HuH-7.5 (cell line): ENCODE measurements around the gene GRIK4.
A peak's percentile ranks its signal among the peaks of the same experiment; 100 is the strongest.

ENCODE experiments used
- DNase-seq: peaks from one replicate; pipeline ENCODE4 v3.0.0; 2011; ENCODE audit warnings: low spot score

Gene GRIK4

DNA sequence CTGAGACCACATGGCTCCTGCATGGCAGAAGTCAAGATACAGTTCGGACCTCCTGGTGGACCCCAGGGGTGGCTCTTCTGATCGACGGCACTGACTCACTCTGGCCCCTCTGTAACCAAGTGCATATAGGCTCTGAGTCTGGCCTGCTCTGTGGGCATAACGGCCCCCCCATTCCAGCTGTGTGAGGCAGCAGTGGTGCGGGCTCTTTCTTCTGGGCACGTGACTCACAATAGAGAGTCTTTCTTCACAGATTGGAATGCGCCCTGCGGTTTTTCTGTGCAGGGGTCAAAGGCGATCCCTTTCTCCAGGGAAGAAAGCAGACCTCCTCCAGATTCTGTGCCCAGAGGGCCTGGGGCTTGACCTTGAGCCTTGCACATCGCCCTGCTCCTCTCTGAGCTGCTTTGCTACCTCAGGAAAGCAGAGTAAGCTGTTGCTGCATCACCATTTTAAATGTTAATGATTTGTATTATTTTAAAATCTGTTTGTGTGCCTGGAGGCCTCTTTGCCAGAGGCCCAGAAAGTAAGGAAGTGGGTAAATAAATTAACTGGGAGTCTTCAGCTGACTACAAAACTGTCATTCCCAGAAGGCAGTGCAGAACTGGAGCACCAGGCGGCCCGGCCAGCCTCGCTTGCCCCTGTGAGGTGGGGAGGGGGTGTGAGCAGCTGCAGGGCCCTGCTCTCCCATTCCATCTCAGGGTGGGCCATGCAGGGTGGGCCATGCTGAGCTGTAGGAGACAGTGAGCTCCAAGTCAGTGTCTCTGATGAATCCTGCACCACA is 199.0 kb downstream of the GRIK4 start:
- DNase-seq: no peak

GRCh38 chr11:120712014-120712413 is 200.5 kb downstream of the GRIK4 start:
- DNase-seq: no peak

DNA sequence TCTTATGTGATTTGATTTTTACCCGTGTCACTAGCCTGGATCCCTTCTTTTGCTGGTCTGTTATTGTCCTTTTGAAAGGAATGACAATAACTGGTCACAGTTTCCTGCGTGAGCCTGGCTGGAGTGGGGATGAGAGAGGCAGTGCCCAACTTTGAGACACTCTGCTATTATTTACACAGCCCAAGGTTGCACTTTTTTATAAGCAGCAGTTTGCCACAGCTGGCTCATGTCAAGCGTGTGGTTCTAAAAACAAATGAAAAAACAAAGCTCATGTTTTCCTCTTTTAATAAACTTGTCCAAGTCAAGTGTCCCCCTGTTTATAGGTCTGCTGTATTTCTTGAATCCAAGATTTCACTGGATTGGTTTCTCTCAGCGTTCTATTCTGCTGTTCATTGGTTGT is 201.3 kb downstream of the GRIK4 start:
- DNase-seq: no peak

- DNase-seq: no peak
Measured at GRCh38 chr11:120713296-120713695, 201.7 kb downstream of the GRIK4 start.

- no peak for DNase-seq
Measured at GRCh38 chr11:120714438-120714837, 202.9 kb downstream of the GRIK4 start.

DNA sequence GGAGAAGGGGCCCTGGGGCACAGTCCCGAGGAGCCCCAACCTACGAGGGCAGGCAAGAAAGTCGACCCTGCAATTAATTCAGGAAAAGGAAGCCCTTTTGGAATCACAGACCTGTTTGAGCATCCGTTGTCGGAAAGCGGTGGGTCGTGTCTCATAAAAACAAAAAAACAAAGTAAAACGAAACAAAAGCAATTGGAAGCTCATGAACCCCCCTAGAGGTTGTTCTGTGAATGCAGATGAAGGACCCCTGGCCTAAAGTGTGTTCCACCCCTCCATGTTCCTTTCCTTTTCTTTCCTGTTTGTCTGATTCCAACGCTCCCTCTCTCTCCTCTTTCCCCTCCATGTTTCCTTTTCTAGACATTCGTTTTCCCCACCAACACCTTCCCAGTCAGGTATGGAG is 203.7 kb downstream of the GRIK4 start:
- DNase-seq: peak; percentile 20

- DNase-seq: no peak
Measured at GRCh38 chr11:120717042-120717441, 205.5 kb downstream of the GRIK4 start.

DNA sequence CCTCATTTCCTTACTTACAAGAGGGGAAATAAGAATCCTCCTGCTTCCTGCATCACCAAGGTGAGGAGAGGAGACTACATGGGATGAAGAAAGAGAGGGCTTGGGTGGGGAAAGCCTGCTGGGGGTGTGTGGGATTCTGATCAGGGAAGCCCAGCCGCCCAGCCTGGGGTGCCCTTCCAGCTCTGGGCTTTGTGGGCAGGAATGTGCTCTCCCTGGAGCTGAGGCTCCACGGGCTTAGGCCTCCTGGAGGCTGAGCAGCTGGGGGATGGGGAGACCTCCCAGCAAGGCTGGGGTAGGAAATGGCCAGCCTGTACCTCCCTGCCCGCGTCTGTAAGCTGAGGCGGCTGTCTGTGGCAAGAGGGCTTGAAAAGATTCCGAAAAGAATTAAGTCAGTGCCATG is 206.1 kb downstream of the GRIK4 start:
- no peak for DNase-seq

DNA sequence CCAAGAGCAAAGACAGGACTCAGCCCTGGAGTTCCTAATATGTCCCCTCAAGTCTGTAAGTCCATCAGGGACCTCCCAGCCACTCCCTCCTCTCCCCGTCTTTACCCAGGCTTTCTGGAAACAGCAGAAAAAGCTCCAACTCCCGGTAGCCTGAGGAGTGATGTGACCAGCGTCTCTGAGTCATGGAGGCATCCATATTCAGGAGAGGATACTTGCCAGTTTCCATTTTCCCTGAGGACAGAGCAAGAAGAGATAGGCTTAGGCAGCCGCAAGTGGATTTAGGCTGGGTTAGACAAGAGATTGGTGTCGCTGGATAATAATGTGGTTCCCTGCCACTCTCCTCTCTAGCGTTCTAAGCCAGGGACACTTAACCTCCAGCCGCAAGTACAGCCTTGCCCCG is 206.6 kb downstream of the GRIK4 start:
- no peak for DNase-seq

DNA sequence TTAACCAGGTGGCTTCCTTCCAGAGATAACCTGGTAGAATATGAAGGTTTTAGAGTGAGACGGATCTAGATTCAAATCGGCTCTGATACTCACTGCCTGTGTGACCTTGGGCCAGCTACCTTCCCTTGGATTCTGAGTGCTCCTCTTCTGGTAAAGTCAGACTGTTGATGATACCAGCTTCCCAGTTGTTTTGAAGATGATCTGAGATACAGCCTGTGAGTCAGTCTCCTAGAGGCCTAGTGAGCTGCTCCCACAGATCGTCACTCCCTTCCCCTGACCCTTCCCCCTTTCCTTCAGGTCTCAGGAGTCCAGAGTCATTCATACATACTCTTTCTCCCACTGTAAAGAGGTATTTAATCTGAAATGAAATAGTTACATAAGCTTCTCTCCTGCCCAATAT is 207.8 kb downstream of the GRIK4 start:
- no peak for DNase-seq

- DNase-seq: no peak
Measured at GRCh38 chr11:120720760-120721159, 209.2 kb downstream of the GRIK4 start.

GRCh38 chr11:120722524-120722923 is 211.0 kb downstream of the GRIK4 start:
- no peak for DNase-seq

GRCh38 chr11:120723751-120724150 is 212.2 kb downstream of the GRIK4 start:
- DNase-seq: no peak

DNA sequence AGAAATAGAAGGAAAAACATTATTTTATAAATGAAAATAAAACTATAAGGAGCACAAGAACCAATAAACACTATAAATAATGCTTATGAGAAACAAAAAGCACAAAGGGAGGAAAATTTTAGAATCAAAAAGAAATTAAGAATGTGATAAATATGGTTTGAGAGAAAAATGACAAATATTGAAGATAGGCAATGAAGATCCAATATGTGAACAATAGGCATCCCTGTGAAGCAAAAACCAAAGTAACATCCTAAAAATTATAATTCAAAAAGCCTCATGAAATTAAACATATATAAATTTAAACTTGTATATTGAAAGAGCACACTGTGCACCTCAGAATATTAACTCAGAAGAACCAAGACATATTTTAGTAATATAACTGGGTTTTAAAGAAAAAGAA is 216.2 kb downstream of the GRIK4 start:
- DNase-seq: no peak

DNA sequence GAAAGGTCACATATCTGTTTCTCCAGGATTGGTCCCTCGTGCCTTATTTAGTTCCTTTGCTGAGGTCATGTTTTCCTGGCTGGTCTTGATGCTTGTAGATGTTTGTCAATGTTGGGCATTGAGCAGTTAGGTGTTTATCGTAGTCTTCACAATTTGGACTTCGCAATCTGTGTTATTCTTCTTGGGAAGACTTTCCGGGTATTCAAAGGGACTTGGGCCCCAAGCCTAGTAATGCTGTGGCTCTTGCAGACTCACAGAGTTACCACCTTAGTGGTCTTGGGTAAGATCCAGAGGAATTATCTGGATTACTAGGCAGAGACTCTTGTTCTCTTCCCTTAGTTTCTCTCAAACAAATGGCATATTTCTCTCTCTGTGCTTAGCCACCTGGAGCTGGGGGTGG is 223.5 kb downstream of the GRIK4 start:
- DNase-seq: no peak

DNA sequence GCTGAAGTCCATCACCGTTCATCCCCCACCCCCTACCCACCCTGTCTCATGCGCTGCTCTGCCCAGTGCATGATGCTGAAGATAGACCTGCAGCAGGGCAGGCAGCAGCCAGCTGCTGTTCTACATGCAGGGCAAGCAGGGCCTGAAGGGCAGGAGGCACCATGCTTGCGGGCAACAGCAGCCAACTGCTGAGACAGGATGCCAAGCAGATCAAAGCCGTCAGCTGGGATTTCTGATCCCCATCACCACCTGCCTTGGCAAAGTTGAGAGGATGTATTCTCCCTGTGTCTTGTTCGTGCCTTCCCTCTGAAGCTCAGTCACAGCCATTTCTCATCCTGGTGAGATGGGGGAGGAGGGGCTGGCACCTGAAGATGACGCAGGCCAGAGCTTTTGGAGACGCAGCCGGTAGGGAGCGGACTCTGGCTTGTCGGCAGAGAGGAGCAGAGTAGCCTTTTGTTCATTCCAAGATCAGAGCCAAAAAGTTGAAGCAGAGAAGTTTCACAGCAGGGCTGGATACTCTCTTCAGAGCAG is 227.0 kb downstream of the GRIK4 start:
- no peak for DNase-seq

DNA sequence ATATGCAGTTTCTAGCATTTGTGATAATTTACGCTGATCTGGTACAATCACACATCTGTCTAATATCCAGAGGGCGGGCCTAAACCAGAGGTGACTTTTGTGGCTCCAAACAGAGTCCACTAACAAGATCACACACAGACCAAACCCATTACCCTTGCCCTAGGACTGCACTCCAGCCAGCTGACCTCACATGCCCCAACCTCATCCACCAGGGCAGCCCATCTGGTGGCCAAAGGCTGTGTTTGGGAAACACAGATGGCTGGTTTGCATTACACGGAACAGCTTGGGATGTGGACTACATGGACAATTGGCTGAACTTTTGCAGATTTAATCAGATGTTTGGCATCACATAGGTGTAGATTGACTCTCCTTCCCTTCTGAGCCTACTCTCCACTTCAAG is 228.2 kb downstream of the GRIK4 start:
- DNase-seq: no peak

DNA sequence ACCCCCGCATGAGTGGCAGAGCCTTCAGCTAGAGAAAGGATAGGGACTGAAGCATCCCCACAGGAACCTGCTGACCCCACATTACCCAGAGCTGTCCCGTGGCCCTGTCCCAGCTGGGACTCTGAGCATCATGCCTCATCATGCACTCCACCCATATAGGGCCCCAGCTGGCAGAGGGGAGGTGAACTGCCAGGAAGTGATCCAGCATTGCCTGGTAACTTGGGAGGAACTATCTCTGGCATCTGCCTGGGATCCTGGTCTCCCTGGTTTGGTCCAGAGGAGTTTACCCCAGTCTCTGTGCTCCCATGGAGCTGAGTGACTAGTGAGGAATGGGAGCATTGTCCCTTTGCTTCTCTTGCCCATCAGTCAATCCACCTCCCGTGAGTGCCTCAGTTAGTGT is 228.8 kb downstream of the GRIK4 start:
- DNase-seq: no peak

DNA sequence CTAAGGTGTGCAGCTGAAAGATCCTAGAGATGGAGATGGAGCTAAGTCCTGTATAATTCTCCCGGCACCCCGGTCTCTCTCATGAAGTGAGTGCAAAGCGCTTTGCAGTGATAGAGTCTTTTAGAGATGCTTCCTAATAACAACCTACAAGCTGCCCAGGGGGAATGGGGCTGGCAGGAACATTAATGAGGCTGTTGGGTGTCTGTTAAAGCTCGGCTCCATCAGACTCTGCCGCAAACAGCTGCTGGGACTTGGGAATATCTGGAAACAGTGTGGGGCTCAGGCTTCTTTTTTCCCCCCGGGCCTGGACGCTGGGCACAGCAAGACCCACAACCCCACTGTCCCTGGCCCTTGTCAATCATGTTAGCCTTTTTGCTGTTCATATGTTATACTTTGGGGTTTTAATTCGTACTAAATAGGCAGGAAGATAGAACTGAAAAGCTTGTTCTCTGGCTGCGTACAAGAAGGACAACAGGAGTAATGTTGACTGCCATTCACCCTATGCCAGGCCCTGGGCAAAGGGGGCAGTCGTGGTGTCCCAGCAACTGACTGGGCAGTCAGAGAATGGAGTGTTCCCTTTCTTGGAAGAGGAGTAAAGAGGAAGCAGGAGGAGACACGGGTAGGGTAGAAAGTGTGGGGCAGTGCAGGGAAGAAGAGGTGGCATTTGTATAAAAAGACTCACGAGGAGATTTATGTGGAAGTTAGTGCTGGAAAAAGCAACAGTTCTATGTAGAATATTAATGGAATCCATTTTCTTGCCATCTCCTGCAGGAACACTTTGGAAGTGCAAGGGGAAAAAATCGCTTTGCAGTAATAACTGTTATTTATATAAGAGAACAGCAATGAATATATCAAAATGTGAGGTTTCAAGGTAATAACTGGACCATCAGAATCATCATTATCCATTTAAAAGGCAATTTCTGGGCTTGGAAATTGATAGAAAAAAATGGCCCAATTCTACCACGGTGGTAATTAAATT is 232.8 kb downstream of the GRIK4 start:
- no peak for DNase-seq

- DNase-seq: no peak
Measured at GRCh38 chr11:120746376-120746775, 234.8 kb downstream of the GRIK4 start.

DNA sequence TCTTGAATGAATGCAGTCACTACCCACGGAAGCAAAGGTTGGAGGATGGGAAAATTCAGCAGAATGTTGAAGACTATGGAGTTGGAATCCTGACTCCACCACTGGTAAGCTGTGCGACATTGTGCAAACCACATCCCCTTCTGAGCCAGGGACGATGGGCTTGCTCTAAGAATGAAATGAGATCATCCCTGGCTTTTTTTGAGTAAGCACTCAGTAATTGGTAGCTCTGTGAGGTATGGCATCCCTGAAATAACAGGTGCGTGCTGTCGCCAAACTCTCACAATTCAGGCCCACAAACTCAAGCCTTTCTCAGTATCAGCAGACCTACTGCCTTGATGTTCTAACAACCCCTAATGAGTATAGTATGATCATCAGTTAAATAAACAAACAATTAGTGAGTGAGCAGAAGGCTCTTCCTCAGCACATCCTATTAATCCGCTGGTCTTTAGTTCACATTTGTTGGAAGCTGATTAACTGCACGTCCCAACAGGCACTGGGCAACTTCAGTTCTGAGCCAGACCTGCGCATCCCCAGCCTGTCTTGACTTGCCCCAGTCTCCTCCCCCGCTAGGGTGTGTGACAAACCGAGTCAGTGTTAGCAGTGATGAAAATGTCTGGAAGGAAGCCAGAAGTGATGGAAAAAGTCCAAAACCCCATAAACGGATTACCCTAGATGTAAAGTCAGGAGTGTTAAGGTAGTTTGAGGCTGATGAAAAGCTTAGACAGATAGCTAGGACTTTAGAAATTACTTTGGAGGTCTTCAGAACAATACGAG is 235.5 kb downstream of the GRIK4 start:
- DNase-seq: no peak
